B cell (primary cell): ENCODE results near the gene PGGHG. TPM values are rescaled to one million over a fixed set of nuclear protein-coding genes. Genes with fewer than 3 reads are reported as not detected.

Experiments used
- ATAC-seq: fragments of 200-7000 bp; cut with Tn5 transposase; one replicate; pipeline ENCODE4 v1.10.0; 2021; ENCODE audit warnings: low read depth, mild to moderate bottlenecking, moderate number of reproducible peaks, moderate library complexity
- CTCF ChIA-PET: fragments of 350-600 bp; sonication (Branson Sonifier 250); formaldehyde crosslinking; loops from one replicate; lab custom pipeline; 2021; ENCODE audit warnings: antibody characterized with exemption, inconsistent platforms; lab: Charles Lee
- POLR2A ChIA-PET: fragments of 350-600 bp; sonication (Branson Sonifier 250); formaldehyde crosslinking; loops from one replicate; lab custom pipeline; 2021; ENCODE audit warnings: antibody characterized with exemption; lab: Charles Lee
- DNase-seq: peaks from one replicate; pipeline ENCODE4 v3.0.0; 2013
- H2AFZ ChIP-seq: 2 replicates; pipeline ENCODE4 v1.6.1; 2012; ENCODE audit warnings: mild to moderate bottlenecking, low read depth, low read length; ENCODE audit not compliant: insufficient read depth, poor library complexity, severe bottlenecking
- H3K27ac ChIP-seq, 2 donors: 1 replicate in 1 of 2; 2 replicates in 1 of 2; pipeline ENCODE4 v1.5.1; 2012 to 2013; ENCODE audit warnings: low read length in 2 of 2, mild to moderate bottlenecking in 2 of 2, moderate library complexity in 1 of 2
- H3K27me3 ChIP-seq, 4 experiments: fragments of 200-600 bp in 1 of 4; sonication (generic) in 1 of 4; replicated peaks in 1 of 4; 1 replicate in 2 of 4; 2 replicates in 2 of 4; pipeline versions ENCODE4 v1.6.1 to v1.7.0; 2013 to 2016; ENCODE audit warnings: low read length in 3 of 4, mild to moderate bottlenecking in 2 of 4, mixed read lengths in 1 of 4, moderate library complexity in 1 of 4; ENCODE audit not compliant: insufficient read depth in 4 of 4, control insufficient read depth in 3 of 4; ENCODE audit errors: control extremely low read depth in 1 of 4
- H3K36me3 ChIP-seq, 2 experiments: replicated peaks in 1 of 2; 1 replicate in 1 of 2; 2 replicates in 1 of 2; pipeline versions ENCODE4 v1.6.1 to v1.7.1; 2013; ENCODE audit warnings: low read length in 1 of 2; ENCODE audit not compliant: insufficient read depth in 2 of 2, control insufficient read depth in 1 of 2; ENCODE audit errors: control extremely low read depth in 1 of 2, extremely low read depth in 1 of 2
- H3K4me1 ChIP-seq, 2 donors: fragments of 200-600 bp in 1 of 2; sonication (generic) in 1 of 2; 1 replicate in 1 of 2; 2 replicates in 1 of 2; pipeline versions ENCODE4 v1.5.1 to v1.6.1; 2013 to 2017; ENCODE audit warnings: low read length in 2 of 2; ENCODE audit not compliant: control insufficient read depth in 2 of 2, insufficient read depth in 2 of 2
- H3K4me2 ChIP-seq: replicated peaks from 2 replicates; pipeline ENCODE3; 2012; ENCODE audit warnings: mild to moderate bottlenecking, low read depth, low read length; ENCODE audit not compliant: poor library complexity, severe bottlenecking
- H3K4me3 ChIP-seq, 5 experiments: fragments of 200-600 bp in 1 of 5; sonication (generic) in 1 of 5; 1 replicate in 3 of 5; 2 replicates in 2 of 5; pipeline versions ENCODE4 v1.5.1 to v1.7.0; 2011 to 2016; ENCODE audit warnings: low read length in 4 of 5, mild to moderate bottlenecking in 4 of 5, low read depth in 2 of 5, control low read depth in 1 of 5, moderate library complexity in 1 of 5; ENCODE audit not compliant: insufficient read depth in 1 of 5; ENCODE audit errors: control extremely low read depth in 1 of 5, extremely low read depth in 1 of 5
- H3K79me2 ChIP-seq: fragments of 200-600 bp; sonication (generic); one replicate; pipeline ENCODE4 v1.6.0; 2016; ENCODE audit warnings: low read length; ENCODE audit not compliant: control insufficient read depth, insufficient read depth
- H3K9ac ChIP-seq: fragments of 200-600 bp; sonication (generic); 2 replicates; pipeline ENCODE4 v1.6.1; 2017; ENCODE audit warnings: mild to moderate bottlenecking, low read length, moderate library complexity
- H3K9me3 ChIP-seq, 3 donors: one replicate each; pipeline versions ENCODE4 v1.6.1 to v1.7.1; 2013; ENCODE audit warnings: low read length in 2 of 3; ENCODE audit not compliant: control insufficient read depth in 2 of 3, insufficient read depth in 1 of 3; ENCODE audit errors: control extremely low read depth in 1 of 3
- H4K20me1 ChIP-seq: 2 replicates; pipeline ENCODE4 v1.6.0; 2012; ENCODE audit warnings: mild to moderate bottlenecking, low read length; ENCODE audit not compliant: insufficient read depth, control insufficient read depth, poor library complexity, severe bottlenecking
- H3K27ac Mint-ChIP-seq: one replicate; pipeline ENCODE4 v1.8.0; 2021; ENCODE audit warnings: mixed read lengths
- H3K27me3 Mint-ChIP-seq: one replicate; pipeline ENCODE4 v1.8.0; 2021; ENCODE audit warnings: mixed read lengths
- H3K4me1 Mint-ChIP-seq: one replicate; pipeline ENCODE4 v1.8.0; 2021; ENCODE audit warnings: mixed read lengths
- H3K4me3 Mint-ChIP-seq: one replicate; pipeline ENCODE4 v1.8.0; 2021; ENCODE audit warnings: mixed read lengths
- H3K9me3 Mint-ChIP-seq: one replicate; pipeline ENCODE4 v1.8.0; 2022; ENCODE audit warnings: mixed read lengths; ENCODE audit not compliant: insufficient read depth
- EZH2 ChIP-seq: IDR thresholded peaks from 2 replicates; pipeline ENCODE4 v1.6.1; 2012; ENCODE audit warnings: borderline replicate concordance, low read depth, mild to moderate bottlenecking, moderate library complexity, low read length; ENCODE audit not compliant: insufficient read depth, poor library complexity, severe bottlenecking
- WGBS: methylation state at CpG from one replicate; pipeline ENCODE4 v1.1.5; 2013; ENCODE audit warnings: missing lambda C conversion rate; ENCODE audit not compliant: insufficient coverage; 5-methylcytosine and 5-hydroxymethylcytosine counted together
- intact Hi-C: fragments of 100-400 bp; cut with micrococcal nuclease; formaldehyde crosslinking; loops from one replicate; pipeline ENCODE4 v1.10.0; 2022
- polyA plus RNA-seq: library from polyadenylated mRNA; depleted of rRNA; stranded (reverse); fragments of >200 nt; gene quantifications from 2 replicates; pipeline ENCODE4 v1.2.3, GENCODE V29; 2012
- total RNA-seq, 2 donors: library from RNA; stranded (reverse); fragments of 120-200 nt in 1 of 2; gene quantifications; 1 replicate in 1 of 2; 2 replicates in 1 of 2; pipeline versions ENCODE4 v1.2.3 to v1.2.4, GENCODE V29; 2013 to 2022
- TF ChIP-seq, protein P1 (sequence below): fragments of 200-600 bp; IDR thresholded peaks from one replicate; pipeline ENCODE4 v1.8.0; 2022; ENCODE audit warnings: antibody characterized with exemption, mild to moderate bottlenecking

Gene PGGHG
- total and polyA plus RNA-seq, 2 donors (not counting 1 experiment from before 2014, with no cell fraction given), result 159 to 264 TPM

DNA sequence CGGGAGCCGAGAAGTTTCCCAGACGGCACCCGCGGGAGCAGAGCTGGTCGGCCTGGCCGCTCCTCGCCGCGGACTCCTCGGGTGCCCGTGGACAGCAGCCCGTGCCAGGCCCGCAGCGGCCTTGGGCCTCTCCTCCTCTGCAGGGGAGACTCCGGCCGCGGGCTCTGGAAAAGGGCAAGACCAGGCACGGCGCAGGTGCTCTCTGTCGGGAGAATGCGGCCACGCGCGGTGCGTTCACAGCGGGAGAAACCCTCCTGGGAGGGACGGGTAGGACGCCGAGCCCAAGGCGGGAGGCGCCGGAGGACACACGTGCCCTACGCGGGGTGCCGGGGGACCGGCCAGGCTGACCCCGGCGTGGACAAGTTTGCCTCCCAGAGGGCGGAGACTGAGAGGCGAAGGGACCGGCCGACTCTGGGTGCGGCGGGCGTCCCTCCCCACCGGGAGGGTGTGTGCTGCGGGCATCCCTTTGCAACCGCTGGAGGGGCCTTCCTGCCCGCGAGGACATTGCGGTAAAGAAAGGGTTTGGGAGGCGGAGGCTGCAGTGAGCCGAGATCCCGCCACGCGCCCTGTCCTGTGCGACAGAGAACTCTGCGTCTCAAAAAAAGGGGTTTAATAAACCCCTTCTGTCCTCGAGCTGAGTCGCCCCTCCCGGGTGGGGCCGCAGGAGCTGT is 27.2 kb downstream of the PGGHG start:
- Histone ChIP-seq H3K4me1 (peaks cover 45 to 70% of the 10 kb centered on the region in 2 donors), H3K79me2 (peaks cover 38% of the 10 kb centered on the region), H2AFZ (no peak overlapping the region), H3K36me3 (peaks cover 0 to 2% of the 10 kb centered on the region in 2 experiments), H3K4me3 (peak overlapping the region in 1 of 5 experiments; percentile 34), H3K4me2 (peak overlapping the region; percentile 85), H3K9ac (no peak overlapping the region), H4K20me1 (no peaks in the 10 kb centered on the region), H3K9me3 (no peaks in the 10 kb centered on the region), H3K27ac (no peak overlapping the region), H3K27me3 (no peaks in the 10 kb centered on the region)
- Mint-ChIP-seq H3K4me1 (peaks cover 61% of the 10 kb centered on the region), H3K27me3 (peaks cover 4% of the 10 kb centered on the region), H3K9me3 (no peaks in the 10 kb centered on the region), H3K27ac (peak overlapping the region; percentile 71), H3K4me3 (peak overlapping the region; percentile 48)
- ChIA-PET CTCF (interaction anchor here (1.4 to 3.3 kb wide), 6 partner anchors 11 to 134 kb away, joined by 4 to 54 read pairs (median 8); partner anchors contain the start of genes IFITM2 and PTDSS2), POLR2A (interaction anchor here (0.6 to 1.1 kb wide), 3 partner anchors 48 to 77 kb away, joined by 3 to 5 read pairs (median 4); no protein-coding TSS in a partner anchor)
- DNase-seq (no peak), ATAC-seq (no peak)
- TF ChIP-seq, protein P1, sequence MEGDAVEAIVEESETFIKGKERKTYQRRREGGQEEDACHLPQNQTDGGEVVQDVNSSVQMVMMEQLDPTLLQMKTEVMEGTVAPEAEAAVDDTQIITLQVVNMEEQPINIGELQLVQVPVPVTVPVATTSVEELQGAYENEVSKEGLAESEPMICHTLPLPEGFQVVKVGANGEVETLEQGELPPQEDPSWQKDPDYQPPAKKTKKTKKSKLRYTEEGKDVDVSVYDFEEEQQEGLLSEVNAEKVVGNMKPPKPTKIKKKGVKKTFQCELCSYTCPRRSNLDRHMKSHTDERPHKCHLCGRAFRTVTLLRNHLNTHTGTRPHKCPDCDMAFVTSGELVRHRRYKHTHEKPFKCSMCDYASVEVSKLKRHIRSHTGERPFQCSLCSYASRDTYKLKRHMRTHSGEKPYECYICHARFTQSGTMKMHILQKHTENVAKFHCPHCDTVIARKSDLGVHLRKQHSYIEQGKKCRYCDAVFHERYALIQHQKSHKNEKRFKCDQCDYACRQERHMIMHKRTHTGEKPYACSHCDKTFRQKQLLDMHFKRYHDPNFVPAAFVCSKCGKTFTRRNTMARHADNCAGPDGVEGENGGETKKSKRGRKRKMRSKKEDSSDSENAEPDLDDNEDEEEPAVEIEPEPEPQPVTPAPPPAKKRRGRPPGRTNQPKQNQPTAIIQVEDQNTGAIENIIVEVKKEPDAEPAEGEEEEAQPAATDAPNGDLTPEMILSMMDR, result no peak
- TF ChIP-seq EZH2, result no peak
- intact Hi-C loops, result no loop called here
- WGBS, result 68% methylated on average over 63 of the region's 64 CpGs

DNA sequence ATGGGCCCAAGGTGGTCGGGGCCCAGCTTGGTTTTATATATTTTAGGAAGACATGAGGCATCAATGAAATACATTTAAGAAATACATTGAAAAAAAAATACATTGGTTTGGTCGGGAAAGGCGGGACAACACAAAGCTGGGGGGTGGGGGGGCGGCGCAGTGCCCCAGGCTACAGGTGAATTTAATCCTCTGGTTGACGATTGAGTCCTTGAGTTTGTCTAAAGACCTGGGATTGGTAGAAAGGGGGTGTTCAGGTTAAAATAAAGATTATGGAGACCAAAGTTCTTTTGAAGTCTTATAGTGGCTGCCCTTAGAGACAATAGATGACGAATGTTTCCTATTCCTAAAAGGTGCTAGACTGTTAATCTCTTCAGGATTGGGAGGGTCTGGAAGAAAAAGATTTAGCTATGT is 28.0 kb downstream of the PGGHG start:
- no peaks in the 10 kb centered on the region for H3K27me3 ChIP-seq
- Mint-ChIP-seq H3K4me1 (peaks cover 59% of the 10 kb centered on the region), H3K4me3 (peak overlapping the region; percentile 48), H3K27me3 (peaks cover 4% of the 10 kb centered on the region), H3K27ac (peak overlapping the region; percentile 71), H3K9me3 (no peaks in the 10 kb centered on the region)
- TF ChIP-seq, protein P1, result no peak
- TF ChIP-seq EZH2, result no peak
- CTCF ChIA-PET, result interaction anchor here (0.7 to 3.3 kb wide), 10 partner anchors 7 to 133 kb away, joined by 3 to 54 read pairs (median 6); partner anchors contain the start of genes IFITM2 and PTDSS2
- peaks cover 0 to 2% of the 10 kb centered on the region in 2 experiments for H3K36me3 ChIP-seq
- no peak overlapping the region for H3K9ac ChIP-seq
- peaks cover 34% of the 10 kb centered on the region for H3K79me2 ChIP-seq
- peaks cover 41 to 65% of the 10 kb centered on the region in 2 donors for H3K4me1 ChIP-seq
- H2AFZ ChIP-seq, result no peak overlapping the region
- H3K4me2 ChIP-seq, result no peak overlapping the region
- ATAC-seq, result no peak
- H3K9me3 ChIP-seq, result no peaks in the 10 kb centered on the region
- no peak for DNase-seq
- peak overlapping the region in 1 of 5 experiments; percentile 34 for H3K4me3 ChIP-seq
- WGBS, result 91% methylated on average over 5 of the region's 7 CpGs
- POLR2A ChIA-PET, result interaction anchor here (0.6 to 1.4 kb wide), 4 partner anchors 8 to 109 kb away, joined by 3 to 5 read pairs (median 4); partner anchors contain the start of genes BET1L and RIC8A
- H3K27ac ChIP-seq, result peak overlapping the region in 1 of 2 donors; percentile 52
- intact Hi-C loops, result no loop called here
- no peaks in the 10 kb centered on the region for H4K20me1 ChIP-seq
